Measurements from ENCODE around the gene ACSS1.

The ACSS1 gene

DNA sequence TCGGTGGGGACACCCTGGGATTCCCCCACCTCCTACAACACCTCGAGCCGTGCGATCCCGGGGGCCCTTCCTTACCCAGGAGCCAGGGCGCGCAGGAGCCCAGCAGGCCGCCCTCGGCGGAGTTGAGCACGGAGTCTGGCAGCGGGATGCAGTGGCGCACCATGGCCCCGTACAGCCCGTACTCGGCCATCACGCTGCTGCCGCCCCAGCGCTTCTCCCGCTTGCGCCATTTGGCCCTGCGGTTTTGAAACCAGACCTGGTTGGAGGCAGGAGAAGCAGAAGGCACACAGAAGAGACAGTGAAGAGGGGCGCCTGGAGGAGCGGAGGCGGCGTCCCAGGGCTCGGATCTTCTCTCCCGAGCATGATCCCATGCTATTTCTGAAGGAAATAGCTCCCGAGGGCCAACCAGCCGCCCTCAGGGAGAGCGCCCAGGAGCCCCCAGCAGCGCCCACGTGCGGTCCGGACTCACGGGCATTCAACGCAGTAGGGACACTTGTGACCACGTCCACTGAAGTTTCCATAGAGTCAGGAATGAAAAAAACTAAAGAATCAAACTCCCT lies 19.8 kb upstream of the ACSS1 start:
- peak; percentile 47 for DNase-seq

DNA sequence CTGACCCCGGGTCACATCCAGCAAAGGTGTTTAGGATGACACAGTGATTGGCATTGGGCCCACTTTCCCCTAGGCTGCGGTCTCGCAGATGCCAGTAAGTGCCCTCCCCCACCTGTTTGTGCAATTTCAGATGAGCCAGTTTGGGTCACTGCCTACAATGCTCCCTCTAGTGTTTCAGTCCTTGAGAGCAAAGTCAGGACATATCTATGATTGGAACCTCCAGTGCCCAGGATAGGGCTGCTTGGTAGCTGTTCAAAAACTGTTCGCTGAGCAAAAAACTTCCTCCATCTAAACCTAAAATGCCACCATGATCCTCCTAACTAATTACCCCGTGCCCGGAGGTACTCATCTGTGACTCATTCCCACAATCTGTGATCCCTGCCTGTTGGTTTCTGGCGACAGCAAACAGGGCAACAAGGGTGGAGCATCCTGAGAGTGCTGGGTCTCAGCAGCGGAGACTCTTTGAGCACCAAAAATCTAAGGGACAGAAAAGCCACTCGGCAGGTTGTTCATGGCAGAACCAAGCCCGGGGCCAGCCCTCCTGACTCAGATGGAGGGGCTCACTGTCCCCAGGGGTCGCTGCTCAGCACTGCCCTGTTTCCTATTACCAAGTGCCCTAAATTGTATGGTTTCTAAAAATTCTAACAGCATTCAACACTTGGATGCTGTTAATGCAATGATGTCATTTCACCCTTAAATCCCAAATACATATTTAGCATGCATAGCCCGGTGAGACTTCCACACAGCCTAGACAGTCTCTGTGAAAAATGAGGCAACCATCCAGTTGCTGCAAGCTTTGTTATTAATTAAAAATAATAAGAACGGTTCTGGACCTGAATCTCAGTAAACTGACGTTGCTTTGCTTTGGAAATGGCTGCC lies 19.0 kb upstream of the ACSS1 start:
- DNase-seq = no peak

DNA sequence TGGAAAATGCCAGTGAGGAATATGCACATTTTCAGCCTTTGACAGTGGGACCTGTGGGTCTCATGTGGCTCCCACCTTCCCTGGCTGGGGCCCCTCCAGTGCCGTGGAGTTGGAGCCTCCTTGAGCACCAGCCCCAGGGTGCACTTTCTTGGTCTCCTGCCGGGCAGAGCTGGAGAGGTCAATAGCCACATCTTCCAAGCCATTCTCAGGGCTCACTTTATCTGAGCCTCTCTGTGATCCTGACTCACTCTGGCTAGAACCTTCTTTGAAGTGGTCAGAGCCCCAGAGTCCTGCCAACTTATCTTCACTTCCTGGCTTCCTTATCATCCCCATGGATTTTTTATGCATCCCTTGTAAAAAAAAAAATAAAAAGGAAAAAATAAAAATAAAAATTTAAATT lies 18.3 kb upstream of the ACSS1 start:
- no peak for DNase-seq

DNA sequence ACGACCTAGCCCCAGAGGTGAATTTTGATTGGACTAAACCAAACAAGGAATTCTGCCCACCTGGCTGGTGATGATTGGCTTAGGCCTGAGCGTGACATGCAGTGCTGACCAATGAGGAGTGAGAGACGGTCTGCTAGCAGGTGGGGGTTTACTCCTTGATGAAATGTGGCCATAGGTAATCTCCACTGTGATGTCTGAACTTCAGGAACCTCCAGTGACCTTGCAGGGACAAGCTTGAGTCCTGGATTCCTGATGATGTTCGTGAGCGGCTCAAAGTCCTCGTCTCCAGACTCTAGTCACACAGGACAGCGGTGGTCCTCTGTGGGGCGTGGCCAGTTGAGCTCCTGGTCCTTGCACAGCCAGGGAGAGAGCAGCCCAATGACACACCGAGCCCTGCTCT lies 15.6 kb upstream of the ACSS1 start:
- no peak for DNase-seq

DNA sequence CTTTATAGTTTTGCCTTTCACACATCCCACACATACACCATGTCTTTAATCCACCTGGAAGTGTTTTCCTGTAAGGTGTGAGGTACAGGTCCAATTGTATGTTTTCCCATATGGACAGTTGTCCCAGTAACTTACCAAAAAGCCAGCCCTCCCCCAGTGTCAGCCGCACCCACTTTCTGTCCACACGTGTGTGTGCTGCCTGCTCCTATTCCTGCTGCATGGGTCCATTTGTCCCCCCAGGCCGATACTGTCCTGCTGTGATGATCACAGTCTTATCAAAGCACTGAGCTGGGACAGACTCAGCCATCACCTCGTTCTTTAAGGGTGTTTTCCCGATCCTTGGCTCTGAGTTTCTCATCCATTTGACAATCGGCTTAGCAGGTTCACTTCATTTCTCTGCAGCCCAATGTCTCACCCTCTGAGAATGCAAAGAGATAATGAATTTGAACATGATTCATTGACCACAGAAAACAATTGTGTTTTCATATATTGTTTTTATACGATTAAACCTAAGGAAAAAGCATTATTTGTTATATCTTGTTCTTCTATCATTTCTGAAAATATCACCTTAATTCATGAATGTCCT lies 14.4 kb upstream of the ACSS1 start:
- DNase-seq = no peak

DNA sequence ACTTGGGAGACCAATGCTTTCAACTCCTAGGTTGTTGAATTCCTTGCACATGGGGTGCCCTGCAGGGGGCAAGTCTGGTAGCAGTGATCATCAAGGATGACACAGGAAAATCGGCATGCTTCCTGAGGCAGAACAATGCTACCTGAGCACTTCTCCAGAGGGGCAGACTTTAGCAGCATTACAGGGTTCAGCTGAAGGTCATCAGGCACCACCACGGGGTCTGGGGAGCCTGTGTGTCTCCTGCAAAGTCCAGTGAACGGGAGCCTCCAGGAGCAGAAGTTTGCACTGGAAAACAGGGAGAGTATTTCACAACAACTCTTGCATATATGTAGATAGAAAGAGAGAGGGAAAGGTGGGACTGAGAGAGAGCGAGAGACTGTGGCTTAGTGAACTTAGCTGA lies 13.8 kb upstream of the ACSS1 start:
- DNase-seq = no peak

DNA sequence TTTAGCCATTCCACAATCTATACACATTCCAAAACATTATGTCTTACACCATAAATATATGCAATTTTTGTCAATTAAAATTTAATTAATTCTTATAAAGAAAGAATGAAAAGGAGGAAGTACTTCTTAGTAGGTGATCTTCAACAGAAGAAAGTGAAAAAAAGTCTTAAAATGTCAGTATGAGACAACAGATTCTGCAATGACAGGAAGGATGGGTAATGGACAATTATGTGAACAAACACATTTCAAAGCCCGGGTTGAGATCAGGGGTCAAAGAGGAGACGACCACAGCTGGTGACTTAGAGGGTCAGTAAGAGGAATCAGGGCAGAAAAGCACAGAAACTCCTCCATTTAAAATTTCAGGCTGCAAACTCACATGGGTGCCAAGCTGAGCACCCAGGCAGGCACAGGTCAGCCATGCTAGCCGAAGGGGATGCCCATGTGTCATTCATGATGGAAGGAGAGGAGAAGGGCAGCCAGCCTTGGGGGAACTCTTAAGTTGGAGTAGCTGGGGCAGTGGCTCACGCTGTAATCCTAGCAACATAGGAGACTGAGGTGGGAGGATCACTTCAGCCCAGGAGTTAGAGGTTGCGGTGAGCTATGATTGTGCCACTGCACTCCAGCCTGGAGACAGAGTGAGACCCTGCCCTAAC lies 13.0 kb upstream of the ACSS1 start:
- DNase-seq = no peak

DNA sequence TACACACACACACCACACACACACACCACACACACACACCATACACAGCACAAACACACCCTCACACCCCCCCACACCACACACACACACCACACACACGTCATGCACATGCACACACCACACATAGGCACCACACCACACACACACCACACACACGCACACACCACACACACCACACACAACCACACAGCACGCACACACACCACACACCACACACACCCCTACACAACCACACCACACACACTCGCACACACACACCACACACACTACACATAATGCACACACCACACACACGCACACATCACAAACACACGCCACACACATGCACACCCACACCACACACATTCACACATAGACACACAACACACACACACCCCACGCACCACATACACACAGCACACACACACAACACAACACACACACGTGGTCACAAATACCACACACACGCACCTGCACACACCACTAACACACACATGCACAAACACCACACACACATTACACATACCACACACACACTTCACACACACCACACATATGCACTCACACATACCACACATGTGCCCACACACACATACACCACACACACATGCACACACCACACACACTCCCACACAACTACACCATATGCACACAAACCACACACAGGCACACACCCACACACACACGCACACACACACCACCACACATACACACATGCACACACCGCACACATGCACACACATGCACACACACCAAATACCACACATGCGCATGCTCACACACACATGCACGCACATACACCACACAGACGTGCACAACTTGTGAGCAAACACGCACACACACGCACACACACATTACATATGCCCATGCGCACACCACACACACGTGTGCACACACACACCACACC lies 9.4 kb upstream of the ACSS1 start:
- no peak for DNase-seq

DNA sequence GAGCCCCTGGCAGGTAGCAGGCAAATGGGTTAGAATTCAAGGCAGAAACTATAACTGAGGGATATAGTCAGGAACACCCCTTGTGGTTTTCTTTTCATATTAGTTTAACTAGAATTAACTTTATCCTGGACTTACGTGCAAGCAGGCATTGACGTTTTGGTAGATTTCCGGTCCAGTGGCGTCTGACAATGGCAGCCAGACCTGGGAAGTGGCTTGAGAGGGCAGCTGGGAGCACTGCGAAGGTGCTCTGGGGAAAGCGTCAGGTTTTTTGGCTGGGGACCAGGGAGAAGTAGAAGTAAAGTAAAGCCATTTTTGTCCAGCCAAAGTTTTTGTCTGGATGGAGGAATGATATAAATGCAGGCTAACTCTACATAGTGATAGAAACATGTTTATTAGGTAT lies 8.4 kb upstream of the ACSS1 start:
- DNase-seq = no peak

DNA sequence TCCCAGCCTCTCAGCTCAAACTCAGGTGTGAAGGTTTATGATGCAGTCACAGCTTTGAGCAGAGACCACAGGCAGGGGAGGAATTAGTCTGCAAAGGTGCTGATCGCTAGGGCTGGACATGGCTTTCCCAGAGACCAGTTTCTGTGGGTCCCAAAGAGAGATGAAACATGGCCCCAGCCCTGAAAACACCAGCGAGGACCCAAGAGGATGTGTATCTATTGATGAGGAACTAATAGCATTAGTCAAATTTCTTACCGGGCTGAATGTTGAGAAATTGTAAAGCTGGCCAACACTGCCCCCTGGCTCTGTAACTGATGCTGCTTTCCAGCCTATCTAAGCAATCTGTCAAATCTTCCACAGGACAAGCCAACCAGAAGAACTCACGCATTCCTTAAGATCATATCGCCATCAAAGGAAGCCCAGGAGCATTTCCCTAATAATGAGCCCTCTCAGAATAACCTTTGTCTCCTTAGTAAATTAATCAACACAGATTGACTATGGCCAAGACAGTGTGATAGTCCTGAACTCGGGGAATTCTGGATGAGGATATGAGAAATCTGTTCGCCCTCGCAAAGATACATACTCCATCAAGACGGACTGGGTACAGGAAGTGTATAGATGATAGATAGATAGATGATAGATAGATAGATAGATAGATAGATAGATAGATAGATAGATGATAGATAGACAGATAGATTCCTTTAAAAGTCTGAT lies 7.8 kb upstream of the ACSS1 start:
- peak; percentile 54 for DNase-seq

DNA sequence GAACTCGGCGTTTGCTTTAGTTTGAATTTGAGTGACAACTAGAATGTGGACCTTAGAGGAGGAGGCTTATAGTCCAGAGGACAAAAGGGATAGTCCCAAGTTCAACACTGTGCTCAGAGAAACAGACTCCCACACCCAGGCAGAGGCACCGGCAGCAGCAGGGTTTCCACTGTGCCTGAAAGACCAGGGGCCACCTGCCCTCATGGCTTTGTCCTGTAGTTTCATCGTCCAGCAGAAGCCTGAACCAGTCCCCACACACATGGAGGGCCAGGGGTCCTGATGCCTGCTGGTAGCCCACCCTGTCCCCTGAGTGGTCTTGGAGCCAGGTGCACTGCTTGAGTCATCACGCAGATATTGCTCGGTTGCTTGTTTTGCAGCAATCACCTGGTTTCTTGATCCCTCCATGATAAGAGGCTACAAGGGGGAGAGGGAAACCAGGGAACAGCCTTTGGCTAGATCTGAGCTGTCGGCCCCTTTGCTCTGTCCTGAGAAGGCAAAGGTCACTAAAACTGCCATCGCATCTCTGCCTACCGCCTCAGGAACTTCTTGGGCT lies 7.2 kb upstream of the ACSS1 start:
- no peak for DNase-seq

DNA sequence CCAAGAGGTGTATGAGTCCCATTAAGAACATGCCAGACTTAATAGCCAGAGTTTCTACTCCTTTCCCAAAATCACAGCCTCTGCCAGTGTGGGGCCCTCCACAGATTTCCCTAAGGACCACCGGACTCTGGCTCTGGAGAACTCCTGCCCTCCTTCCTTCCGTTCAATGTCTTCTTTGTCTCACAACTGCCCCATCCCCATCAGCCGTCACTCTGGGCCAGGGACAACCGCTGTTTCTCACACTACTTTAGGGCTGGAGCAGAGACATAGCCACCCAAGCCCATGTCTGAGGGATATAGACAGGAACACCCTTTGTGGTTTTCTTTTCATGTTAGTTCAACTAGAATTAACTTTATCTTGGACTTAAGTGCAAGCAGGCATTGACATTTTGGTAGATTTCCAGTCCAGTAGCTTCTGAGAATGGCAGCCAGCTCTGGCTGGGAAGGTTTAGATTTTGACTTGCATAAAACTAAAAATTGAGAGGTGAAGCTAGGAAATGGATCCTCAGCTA lies 6.7 kb upstream of the ACSS1 start:
- no peak for DNase-seq

DNA sequence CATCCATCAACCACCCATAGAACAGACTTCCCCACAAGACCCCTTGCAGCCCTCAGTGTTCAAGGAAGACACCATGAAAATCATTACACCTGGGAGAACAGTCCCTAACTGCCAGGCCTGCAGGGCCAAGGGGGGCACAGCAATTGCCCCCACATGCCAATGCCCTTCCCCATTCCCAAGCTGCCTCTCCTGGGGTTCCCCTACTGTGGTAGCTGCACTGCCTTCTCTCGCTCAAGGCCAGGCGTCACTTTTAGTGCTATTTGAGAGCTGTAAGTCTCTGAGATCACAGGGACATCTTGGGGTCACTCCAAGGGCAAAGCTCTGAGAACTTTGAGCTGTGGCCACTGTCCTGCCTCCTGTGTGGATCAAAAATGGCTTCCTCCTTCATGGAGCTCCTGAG lies 6.0 kb upstream of the ACSS1 start:
- DNase-seq = no peak

DNA sequence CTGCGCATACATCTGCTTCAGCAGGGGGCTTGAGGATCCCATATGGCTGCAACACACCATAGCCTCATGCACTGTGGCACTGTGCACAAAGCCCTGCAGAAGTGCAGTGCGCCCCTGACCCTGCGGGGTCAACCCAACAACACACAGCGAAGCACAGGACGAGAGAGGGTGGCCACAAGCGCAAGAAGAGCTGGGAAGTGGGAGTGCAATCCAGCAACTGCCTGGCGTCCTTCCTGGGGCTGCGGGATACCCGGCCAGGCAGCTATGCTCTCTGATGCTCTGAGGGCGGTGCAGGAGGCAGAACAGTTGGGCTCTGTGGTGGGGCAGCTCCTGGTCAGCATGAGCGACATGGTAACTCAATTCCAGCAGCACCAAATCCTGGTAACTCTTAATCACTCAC lies 5.6 kb upstream of the ACSS1 start:
- DNase-seq = no peak

DNA sequence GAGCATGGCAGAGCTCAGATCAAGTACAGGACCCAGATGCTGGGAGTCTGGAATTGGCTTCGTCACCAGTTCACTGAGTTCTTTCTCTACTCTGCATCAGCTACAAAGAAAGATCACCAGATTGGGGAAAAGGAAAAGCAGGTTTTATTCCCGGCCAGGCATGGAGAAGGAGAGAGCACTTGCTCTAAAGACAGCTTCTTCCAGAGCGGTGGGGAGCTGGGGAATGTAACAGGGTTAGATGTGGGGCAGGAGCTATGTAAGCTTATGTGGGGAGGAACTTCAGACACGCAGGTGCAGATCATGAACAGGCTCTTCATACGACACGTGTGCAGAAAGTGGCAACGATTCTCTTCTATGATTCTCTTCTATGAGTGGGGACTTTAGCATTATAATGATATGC lies 4.9 kb upstream of the ACSS1 start:
- DNase-seq = no peak

DNA sequence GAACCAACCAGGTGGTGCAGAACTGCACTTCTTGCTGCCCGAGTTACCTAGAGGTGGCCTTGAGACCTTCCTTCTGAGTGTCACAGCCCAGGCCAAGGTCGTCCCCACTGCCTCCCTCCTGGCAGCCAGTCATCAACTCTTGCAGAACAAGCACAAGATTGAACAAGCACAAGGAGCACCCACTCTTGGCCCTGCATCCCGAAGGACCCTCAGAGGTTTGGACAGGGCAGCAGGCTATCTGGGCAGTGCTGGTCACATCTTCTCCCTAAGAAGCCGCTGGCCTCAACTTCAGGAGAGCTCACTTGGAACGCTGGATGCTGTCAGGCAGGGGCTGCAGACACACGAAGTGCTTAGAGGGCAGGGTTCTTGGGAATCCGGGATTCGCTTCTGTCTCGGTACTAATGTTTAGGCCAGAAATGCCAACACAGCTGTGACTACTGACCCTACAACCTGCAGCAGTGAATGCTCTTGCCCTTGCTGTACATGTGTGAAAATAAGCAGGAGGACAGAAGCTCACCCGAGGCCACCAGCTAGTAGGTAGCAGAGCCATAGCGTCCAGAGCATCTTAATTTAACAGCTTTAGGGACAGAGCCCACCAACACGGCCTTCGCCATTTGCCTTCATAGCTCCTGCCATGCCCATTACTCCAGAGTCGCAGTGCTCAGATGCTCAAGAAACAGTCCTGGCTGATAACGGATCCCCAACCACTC lies 4.0 kb upstream of the ACSS1 start:
- no peak for DNase-seq

DNA sequence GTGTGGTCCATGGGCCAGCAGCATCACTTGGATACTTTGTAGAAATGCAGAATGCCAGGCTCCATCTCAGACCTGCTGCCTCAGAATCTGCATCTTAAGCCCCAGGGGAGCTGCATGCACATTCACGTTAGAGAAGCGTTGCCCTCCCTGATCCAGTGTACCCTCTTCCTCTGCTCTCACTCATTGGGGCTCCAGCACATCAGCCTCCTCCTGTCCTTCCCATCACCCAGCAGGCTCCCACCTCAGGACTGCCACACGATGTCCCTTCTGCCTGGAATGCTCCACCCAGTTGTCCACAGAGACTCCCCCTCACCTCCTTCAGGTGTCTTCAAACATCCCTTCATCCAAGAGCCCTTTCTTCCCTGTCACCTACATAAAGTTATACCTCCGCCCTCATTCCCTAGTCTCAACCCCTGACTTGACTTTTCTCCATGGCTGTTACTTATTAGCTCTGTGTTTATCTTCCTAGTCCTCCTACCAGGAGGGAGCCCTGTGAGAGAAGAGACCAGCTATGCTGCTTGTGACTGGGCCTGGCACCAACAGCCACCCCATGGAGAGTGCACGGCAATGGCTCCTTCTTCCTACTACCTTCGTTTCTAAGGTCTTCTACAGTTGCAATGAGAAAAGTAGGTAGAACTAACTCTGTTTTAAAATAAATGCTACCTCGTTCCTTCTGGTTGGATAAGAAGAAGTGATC lies 3.3 kb upstream of the ACSS1 start:
- DNase-seq = no peak

DNA sequence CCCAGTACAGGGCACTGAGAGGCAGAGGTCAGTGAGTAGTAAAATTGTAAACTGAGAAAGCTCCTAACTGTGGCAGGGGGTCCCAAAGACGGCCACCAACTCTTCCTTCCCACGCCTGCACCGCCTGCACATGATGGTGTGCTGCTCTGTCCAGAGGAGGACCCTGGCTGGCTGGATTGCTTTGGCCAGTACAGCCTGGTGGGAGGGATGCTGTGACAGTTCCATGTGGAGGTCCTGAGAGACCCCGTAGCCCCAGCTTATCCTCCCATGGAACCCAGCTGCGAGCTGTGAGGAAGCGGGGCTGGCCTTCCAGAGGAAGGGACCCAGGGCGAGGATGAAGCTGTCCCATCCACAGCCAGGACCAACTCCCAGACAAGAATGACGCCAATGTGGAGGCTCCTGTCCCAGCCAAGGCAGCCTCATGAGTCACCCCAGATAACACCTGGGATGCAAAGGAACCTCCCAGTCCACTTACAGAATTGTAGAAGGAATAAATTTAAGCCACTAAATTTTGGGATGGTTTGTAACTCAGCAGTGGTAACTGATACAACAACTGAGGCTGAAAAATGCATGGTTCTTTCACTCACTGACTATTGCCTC lies 2.0 kb upstream of the ACSS1 start:
- no peak for DNase-seq

DNA sequence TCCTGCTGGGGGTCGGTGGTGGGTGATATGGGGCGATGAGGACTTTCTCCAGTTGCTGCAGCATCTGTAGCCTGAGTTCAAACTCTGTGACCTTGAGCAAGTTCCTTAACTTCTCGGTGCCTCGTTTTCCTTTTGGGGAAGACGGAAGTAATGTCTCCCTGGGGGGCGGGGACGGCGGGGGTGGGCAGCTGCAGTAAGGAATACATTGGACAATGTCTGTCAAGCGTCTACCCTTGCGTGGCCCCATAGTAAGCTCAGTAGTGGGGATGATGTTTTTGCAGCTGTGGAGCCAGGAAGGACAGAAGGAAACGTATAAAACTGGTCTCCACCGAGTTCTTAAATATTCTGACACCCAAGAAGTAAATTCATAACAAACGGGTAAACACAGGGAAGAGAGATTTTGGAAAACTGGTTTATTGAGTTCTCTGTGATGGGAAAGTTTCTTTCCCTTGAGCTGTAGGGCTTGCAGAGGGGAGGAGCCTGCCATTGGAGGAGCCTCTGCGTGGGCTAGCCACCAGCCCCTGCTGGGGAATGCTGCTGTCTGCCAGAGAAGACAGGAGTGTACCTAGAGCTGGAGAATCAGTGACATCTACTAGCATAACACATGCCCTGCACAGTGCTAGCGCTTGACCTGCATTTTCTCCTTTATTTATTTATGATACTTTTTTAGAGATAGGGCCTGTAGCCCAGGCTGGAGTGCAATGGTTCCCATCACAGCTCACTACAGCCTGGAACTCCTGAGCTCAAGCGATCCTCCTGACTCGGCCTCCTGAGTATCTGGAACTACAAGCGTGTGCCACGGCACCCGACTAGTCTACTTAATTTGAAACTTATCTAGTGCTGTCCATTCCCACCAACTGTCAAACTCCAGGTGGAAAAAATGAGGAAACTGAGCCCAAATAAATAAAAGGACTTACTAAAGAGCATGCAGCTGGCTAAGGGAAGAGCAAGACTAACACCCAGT lies 1.2 kb upstream of the ACSS1 start:
- DNase-seq = no peak

Data from EL (cell line).